ENCODE results near the gene NOP58.
"Not testable (repeated sequence)": the region's sequence is repeated elsewhere in the genome, so short reads cannot be mapped to it uniquely, and the experiment has no call there.

Gene NOP58

GRCh38 chr2:202238234-202239197, 27.0 kb upstream of the NOP58 start, which contains the start of gene SUMO1:
SUMO1 (minus strand) TSS chr2:202238597; CDS start chr2:202238451, 146 bp downstream.
- peaks cover 3% of the 10 kb centered on the region; the same call in 1 of the 2 replicates for H3F3A ChIP-seq (ENCODE audit: insufficient read depth)
- H3K4me3 ChIP-seq (ENCODE audit: insufficient read depth, low read length, poor library complexity, severe bottlenecking): peak within 1 kb of the TSS; percentile 80
- peak within 1 kb of the TSS; percentile 85 for H3K9ac ChIP-seq (ENCODE audit: low read length)
- peaks cover 7% of the 10 kb centered on the region; the same call in 1 of the 2 replicates for H4K20me1 ChIP-seq (ENCODE audit: low read depth, low read length)
- H3K27ac ChIP-seq (ENCODE audit: low read depth, low read length): peak within 1 kb of the TSS; percentile 42
- no peaks in the 10 kb centered on the region for H3K27me3 ChIP-seq (ENCODE audit: low read length)
- no peaks in the 10 kb centered on the region for H3K36me3 ChIP-seq (ENCODE audit: low read length)
- H3K9me2 ChIP-seq (replicated peaks; ENCODE audit: insufficient read depth, low read length): no peaks in the 10 kb centered on the region
- peak within 1 kb of the TSS; percentile 100 for H3K4me2 ChIP-seq (ENCODE audit: low read depth, low read length, poor library complexity, severe bottlenecking)
- H3K79me2 ChIP-seq (ENCODE audit: insufficient read depth, low read length): peaks cover 49% of the 10 kb centered on the region
- H3K9me3 ChIP-seq (ENCODE audit: insufficient read depth, low read length): no peaks in the 10 kb centered on the region
- TF ChIP-seq EZH2phosphoT487 (conservative IDR thresholded peaks at IDR 0.05; ENCODE audit: low read length) (no peak), CTCF (IDR thresholded peaks at IDR 0.05; ENCODE audit: insufficient read depth, low read length, poor library complexity, severe bottlenecking) (no peak)
- H2AFZ ChIP-seq (ENCODE audit: low read depth, low read length, severe bottlenecking): peak within 1 kb of the TSS; percentile 87

GRCh38 chr2:202247710-202248109, 17.9 kb upstream of the NOP58 start:
- not testable (repeated sequence) for H3K79me2 ChIP-seq (ENCODE audit: insufficient read depth, low read length); H3K27me3 ChIP-seq (ENCODE audit: low read length); H3F3A ChIP-seq (ENCODE audit: insufficient read depth); H3K9ac ChIP-seq (ENCODE audit: low read length); H4K20me1 ChIP-seq (ENCODE audit: low read depth, low read length); H3K36me3 ChIP-seq (ENCODE audit: low read length); H3K4me3 ChIP-seq (ENCODE audit: insufficient read depth, low read length, poor library complexity, severe bottlenecking); H3K27ac ChIP-seq (ENCODE audit: low read depth, low read length); H3K9me3 ChIP-seq (ENCODE audit: insufficient read depth, low read length); H3K4me2 ChIP-seq (ENCODE audit: low read depth, low read length, poor library complexity, severe bottlenecking); H2AFZ ChIP-seq (ENCODE audit: low read depth, low read length, severe bottlenecking); H3K9me2 ChIP-seq (replicated peaks; ENCODE audit: insufficient read depth, low read length)

DNA sequence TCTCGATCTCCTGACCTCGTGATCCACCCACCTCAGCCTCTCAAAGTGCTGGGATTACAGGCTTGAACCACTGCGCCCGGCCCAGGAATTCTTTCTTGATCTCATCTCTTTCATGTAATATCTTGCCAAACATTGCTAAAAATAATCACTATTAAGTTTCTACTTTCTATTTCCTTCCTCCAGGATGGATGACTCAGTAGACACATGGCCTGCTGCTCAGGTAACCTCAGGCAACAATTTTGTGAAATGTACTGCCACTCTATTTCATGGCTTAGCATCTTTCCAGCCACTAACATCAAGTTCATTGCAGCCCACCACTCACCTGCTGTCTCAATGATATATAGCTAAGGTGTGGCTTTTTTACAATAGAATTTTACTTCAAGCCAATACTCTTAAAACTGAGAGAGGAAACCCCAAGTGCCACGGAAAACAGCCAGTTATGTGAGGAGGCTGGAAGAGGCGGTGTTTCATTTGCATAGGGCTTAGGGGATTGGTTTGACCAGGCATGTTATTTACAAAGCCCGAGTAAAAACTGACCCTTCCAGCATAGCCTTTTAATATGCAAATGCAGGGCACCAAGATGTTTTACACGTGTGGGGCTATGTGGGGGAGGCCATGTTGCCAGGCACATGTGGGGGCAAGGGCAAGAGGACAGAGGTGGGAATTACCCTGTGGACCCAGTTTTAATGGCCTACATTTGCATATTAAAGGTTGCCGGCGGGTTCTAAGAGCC, 15.9 kb upstream of the NOP58 start:
- Histone ChIP-seq H3K9ac (ENCODE audit: low read length) (no peak overlapping the region), H3K9me3 (ENCODE audit: insufficient read depth, low read length) (no peaks in the 10 kb centered on the region), H4K20me1 (ENCODE audit: low read depth, low read length) (no peaks in the 10 kb centered on the region), H2AFZ (ENCODE audit: low read depth, low read length, severe bottlenecking) (no peak overlapping the region), H3K79me2 (ENCODE audit: insufficient read depth, low read length) (no peaks in the 10 kb centered on the region), H3F3A (ENCODE audit: insufficient read depth) (no peaks in the 10 kb centered on the region), H3K4me2 (ENCODE audit: low read depth, low read length, poor library complexity, severe bottlenecking) (no peak overlapping the region), H3K9me2 (replicated peaks; ENCODE audit: insufficient read depth, low read length) (no peaks in the 10 kb centered on the region), H3K36me3 (ENCODE audit: low read length) (no peaks in the 10 kb centered on the region), H3K27me3 (ENCODE audit: low read length) (no peaks in the 10 kb centered on the region), H3K4me3 (ENCODE audit: insufficient read depth, low read length, poor library complexity, severe bottlenecking) (no peak overlapping the region), H3K27ac (ENCODE audit: low read depth, low read length) (no peak overlapping the region)
- no peak for TF ChIP-seq CTCF (IDR thresholded peaks at IDR 0.05; ENCODE audit: insufficient read depth, low read length, poor library complexity, severe bottlenecking)

Data from SU-DHL-6 (cell line).